Thyroid gland (tissue), 4 donors: Measurements from ENCODE around the gene PTCD2. TPM values are rescaled to one million over a fixed set of nuclear protein-coding genes. Genes with fewer than 3 reads are reported as not detected.
"Not testable (repeated sequence)": the region's sequence is repeated elsewhere in the genome, so short reads cannot be mapped to it uniquely, and the experiment has no call there.

Source experiments
- DNase-seq, 2 donors: peaks; one replicate each; pipeline ENCODE4 v3.0.0-alpha.2; 2019
- H3K27ac ChIP-seq, 3 donors: fragments of 200-600 bp; sonication (generic); 1 replicate in 2 of 3; 2 replicates in 1 of 3; pipeline ENCODE4 v1.5.1; 2016 to 2019; ENCODE audit warnings: mild to moderate bottlenecking in 1 of 3, moderate library complexity in 1 of 3
- H3K27me3 ChIP-seq: fragments of 200-600 bp; sonication (generic); one replicate; pipeline ENCODE4 v1.5.1; 2019
- H3K36me3 ChIP-seq, 2 donors: fragments of 200-600 bp; sonication (generic); one replicate each; pipeline ENCODE4 v1.5.1; 2016 to 2019
- H3K4me1 ChIP-seq, 2 donors: fragments of 200-600 bp; sonication (generic); one replicate each; pipeline ENCODE4 v1.5.1; 2017 to 2019
- H3K4me3 ChIP-seq, 3 donors: fragments of 200-600 bp; sonication (generic); replicated peaks in 1 of 3; 1 replicate in 2 of 3; 2 replicates in 1 of 3; pipeline ENCODE4 v1.5.1; 2016; ENCODE audit warnings: mild to moderate bottlenecking in 1 of 3
- H3K9me3 ChIP-seq: fragments of 200-600 bp; sonication (generic); one replicate; pipeline ENCODE4 v1.5.1; 2017
- POLR2A ChIP-seq, 2 donors: fragments of 450-650 bp; IDR thresholded peaks; one replicate each; pipeline ENCODE4 v1.6.1; 2017; ENCODE audit warnings: antibody characterized with exemption in 2 of 2, mild to moderate bottlenecking in 2 of 2, moderate library complexity in 1 of 2
- WGBS, 2 donors: methylation state at CpG; one replicate each; pipeline ENCODE4 v1.1.5; 2017; 5-methylcytosine and 5-hydroxymethylcytosine counted together
- intact Hi-C: fragments of 100-400 bp; cut with DNase I; formaldehyde crosslinking; loops from one replicate; pipeline ENCODE4 v1.15.1; 2023
- total RNA-seq, 4 donors: library from RNA; depleted of rRNA; stranded (reverse); fragments of >200 nt; gene quantifications; one replicate each; pipeline ENCODE4 v1.2.3, GENCODE V29; 2016
- TF ChIP-seq, protein P1 (sequence below), 6 experiments: fragments of 200-600 bp in 3 of 6; fragments of 450-650 bp in 3 of 6; sonication (generic) in 3 of 6; IDR thresholded peaks; one replicate each; pipeline ENCODE4 v1.5.1; 2016 to 2019; ENCODE audit warnings: antibody characterized with exemption in 6 of 6, mild to moderate bottlenecking in 2 of 6, inconsistent platforms in 1 of 6, moderate library complexity in 1 of 6

Gene PTCD2
- total RNA-seq, 4 donors from 2014 or later: 7.8 to 15.9 (median 11.5) TPM

GRCh38 chr5:72296256-72296655 is 23.9 kb upstream of the PTCD2 start:
- Histone ChIP-seq H3K27ac (no peak overlapping the region), H3K4me1 (no peaks in the 10 kb centered on the region), H3K27me3 (no peaks in the 10 kb centered on the region), H3K36me3 (no peaks in the 10 kb centered on the region), H3K9me3 (no peaks in the 10 kb centered on the region), H3K4me3 (no peak overlapping the region)
- WGBS, 2 donors: 94 to 96% methylated on average over 2 of the region's 2 CpGs
- no peak for DNase-seq
- intact Hi-C loops: no loop called here
- TF ChIP-seq, protein P1, sequence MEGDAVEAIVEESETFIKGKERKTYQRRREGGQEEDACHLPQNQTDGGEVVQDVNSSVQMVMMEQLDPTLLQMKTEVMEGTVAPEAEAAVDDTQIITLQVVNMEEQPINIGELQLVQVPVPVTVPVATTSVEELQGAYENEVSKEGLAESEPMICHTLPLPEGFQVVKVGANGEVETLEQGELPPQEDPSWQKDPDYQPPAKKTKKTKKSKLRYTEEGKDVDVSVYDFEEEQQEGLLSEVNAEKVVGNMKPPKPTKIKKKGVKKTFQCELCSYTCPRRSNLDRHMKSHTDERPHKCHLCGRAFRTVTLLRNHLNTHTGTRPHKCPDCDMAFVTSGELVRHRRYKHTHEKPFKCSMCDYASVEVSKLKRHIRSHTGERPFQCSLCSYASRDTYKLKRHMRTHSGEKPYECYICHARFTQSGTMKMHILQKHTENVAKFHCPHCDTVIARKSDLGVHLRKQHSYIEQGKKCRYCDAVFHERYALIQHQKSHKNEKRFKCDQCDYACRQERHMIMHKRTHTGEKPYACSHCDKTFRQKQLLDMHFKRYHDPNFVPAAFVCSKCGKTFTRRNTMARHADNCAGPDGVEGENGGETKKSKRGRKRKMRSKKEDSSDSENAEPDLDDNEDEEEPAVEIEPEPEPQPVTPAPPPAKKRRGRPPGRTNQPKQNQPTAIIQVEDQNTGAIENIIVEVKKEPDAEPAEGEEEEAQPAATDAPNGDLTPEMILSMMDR (IDR thresholded peaks at IDR 0.05): no peak
- no peak for TF ChIP-seq POLR2A (IDR thresholded peaks at IDR 0.05)

GRCh38 chr5:72298136-72298535 is 22.0 kb upstream of the PTCD2 start:
- H3K27me3 ChIP-seq, H3K27ac ChIP-seq, H3K9me3 ChIP-seq, intact Hi-C loops, DNase-seq, H3K4me1 ChIP-seq, H3K36me3 ChIP-seq, H3K4me3 ChIP-seq: not testable (repeated sequence)
- WGBS, 2 donors: 92 to 98% methylated on average over 3 of the region's 3 CpGs

- Histone ChIP-seq H3K27ac (no peak overlapping the region), H3K4me3 (no peak overlapping the region), H3K36me3 (no peaks in the 10 kb centered on the region), H3K9me3 (no peaks in the 10 kb centered on the region), H3K27me3 (no peaks in the 10 kb centered on the region), H3K4me1 (no peaks in the 10 kb centered on the region)
- no peak for DNase-seq
- TF ChIP-seq POLR2A (IDR thresholded peaks at IDR 0.05): no peak
- TF ChIP-seq, protein P1 (IDR thresholded peaks at IDR 0.05): no peak
- WGBS, 2 donors: 96 to 97% methylated on average over 5 of the region's 5 CpGs
- intact Hi-C loops: no loop called here
These were observed 21.5 kb upstream of the PTCD2 start for GRCh38 chr5:72298711-72299110.

DNA sequence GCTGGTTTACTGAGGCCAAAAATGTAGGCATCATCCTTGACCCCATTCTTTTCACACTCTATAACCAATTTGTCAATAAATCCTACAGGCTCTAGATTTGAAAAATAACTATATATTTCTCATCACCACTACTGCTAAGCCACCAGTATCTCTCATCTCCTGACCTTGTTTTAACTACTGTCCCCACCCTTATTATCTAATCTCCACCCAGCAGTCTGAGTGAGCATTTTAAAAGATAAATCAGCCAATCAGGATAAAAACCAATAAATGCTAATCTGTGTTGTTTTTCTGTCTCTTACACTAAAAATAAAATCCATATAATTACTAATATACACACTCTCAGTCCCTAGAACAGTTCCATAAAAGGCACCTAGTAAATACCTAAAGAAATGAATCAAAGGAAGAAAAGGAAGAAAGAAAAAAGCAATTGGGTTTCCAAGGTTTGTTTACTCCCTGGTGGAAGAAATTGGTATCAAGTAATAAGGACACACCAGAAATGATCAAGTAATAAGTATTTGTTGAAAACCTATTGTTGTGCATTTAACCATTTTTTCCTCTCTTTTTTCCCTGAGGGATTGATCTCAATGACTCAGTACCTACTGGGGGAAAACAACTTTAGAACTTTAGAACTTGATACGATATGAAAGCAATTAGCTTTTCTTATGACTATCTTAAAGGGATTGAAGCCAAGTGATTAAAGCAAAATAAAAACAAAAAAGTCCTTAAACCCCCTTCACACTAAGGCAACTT is 19.4 kb upstream of the PTCD2 start:
- no peak overlapping the region for H3K27ac ChIP-seq
- intact Hi-C loops: loop anchor here (10.0 kb wide), 1 partner anchor 516 kb away; no protein-coding TSS in a partner anchor
- WGBS, 2 donors: 53 to 69% methylated on average over 1 of the region's 1 CpG
- H3K4me3 ChIP-seq: no peak overlapping the region
- no peaks in the 10 kb centered on the region for H3K27me3 ChIP-seq
- peaks cover 0 to 3% of the 10 kb centered on the region in 2 donors for H3K4me1 ChIP-seq
- no peaks in the 10 kb centered on the region for H3K9me3 ChIP-seq
- no peaks in the 10 kb centered on the region for H3K36me3 ChIP-seq
- no peak for DNase-seq
- no peak for TF ChIP-seq POLR2A (IDR thresholded peaks at IDR 0.05)
- TF ChIP-seq, protein P1 (IDR thresholded peaks at IDR 0.05): no peak

- DNase-seq: no peak
- Histone ChIP-seq H3K27ac (no peak overlapping the region), H3K4me3 (no peak overlapping the region), H3K4me1 (peaks cover 0 to 4% of the 10 kb centered on the region in 2 donors), H3K27me3 (no peaks in the 10 kb centered on the region), H3K9me3 (no peaks in the 10 kb centered on the region), H3K36me3 (no peaks in the 10 kb centered on the region)
- WGBS, 2 donors: 90 to 98% methylated on average over 6 of the region's 6 CpGs
- intact Hi-C loops: loop anchor here (10.0 kb wide), 1 partner anchor 517 kb away; no protein-coding TSS in a partner anchor
- TF ChIP-seq, protein P1 (IDR thresholded peaks at IDR 0.05): no peak
- no peak for TF ChIP-seq POLR2A (IDR thresholded peaks at IDR 0.05)
These were observed 18.6 kb upstream of the PTCD2 start for GRCh38 chr5:72301557-72301956.
